ENCODE data around the gene PLEKHA7. TPM values are rescaled to one million over a fixed set of nuclear protein-coding genes. Genes with fewer than 3 reads are reported as not detected.

PLEKHA7 gene
- total RNA-seq, 1 donor from 2014 or later, result 37.5 TPM

- TF ChIP-seq CTCF (conservative IDR thresholded peaks at IDR 0.05; ENCODE audit: low read depth, low read length), result no peak
- DNase-seq (ENCODE audit: low read depth), result no peak
- H3K4me3 ChIP-seq (ENCODE audit: low read depth, low read length), result no peak overlapping the region
These were observed 15.1 kb downstream of the PLEKHA7 start for GRCh38 chr11:16999116-16999515.

GRCh38 chr11:16997624-16998023 is 16.6 kb downstream of the PLEKHA7 start:
- no peak overlapping the region for H3K4me3 ChIP-seq (ENCODE audit: low read depth, low read length)
- no peak for DNase-seq (ENCODE audit: low read depth)
- TF ChIP-seq CTCF (conservative IDR thresholded peaks at IDR 0.05; ENCODE audit: low read depth, low read length), result no peak

- TF ChIP-seq CTCF (conservative IDR thresholded peaks at IDR 0.05; ENCODE audit: low read depth, low read length), result no peak
- H3K4me3 ChIP-seq (ENCODE audit: low read depth, low read length), result no peak overlapping the region
- DNase-seq (ENCODE audit: low read depth), result peak; percentile 94
These were observed 20.7 kb downstream of the PLEKHA7 start for GRCh38 chr11:16993495-16993894.

GRCh38 chr11:16992846-16993245 is 21.4 kb downstream of the PLEKHA7 start:
- H3K4me3 ChIP-seq (ENCODE audit: low read depth, low read length), result no peak overlapping the region
- no peak for TF ChIP-seq CTCF (conservative IDR thresholded peaks at IDR 0.05; ENCODE audit: low read depth, low read length)

GRCh38 chr11:16989554-16989953 is 24.7 kb downstream of the PLEKHA7 start:
- no peak for DNase-seq (ENCODE audit: low read depth)
- no peak overlapping the region for H3K4me3 ChIP-seq (ENCODE audit: low read depth, low read length)
- no peak for TF ChIP-seq CTCF (conservative IDR thresholded peaks at IDR 0.05; ENCODE audit: low read depth, low read length)

More at GRCh38 chr11:16992846-16993245, 21.4 kb downstream of the PLEKHA7 start:
- no peak for DNase-seq (ENCODE audit: low read depth)

GRCh38 chr11:16987205-16987568 is 27.0 kb downstream of the PLEKHA7 start:
- TF ChIP-seq CTCF (conservative IDR thresholded peaks at IDR 0.05; ENCODE audit: low read depth, low read length), result no peak
- no peak for DNase-seq (ENCODE audit: low read depth)
- no peak overlapping the region for H3K4me3 ChIP-seq (ENCODE audit: low read depth, low read length)

- no peak for DNase-seq (ENCODE audit: low read depth)
- no peak overlapping the region for H3K4me3 ChIP-seq (ENCODE audit: low read depth, low read length)
- TF ChIP-seq CTCF (conservative IDR thresholded peaks at IDR 0.05; ENCODE audit: low read depth, low read length), result no peak
These were observed 27.6 kb downstream of the PLEKHA7 start for GRCh38 chr11:16986434-16987204.
